GM19025 (cell line): ENCODE measurements around the gene CYFIP1.

Experiments used
- ATAC-seq: cut with Tn5 transposase; IDR thresholded peaks from one replicate; pipeline ENCODE4 v1.9.1; 2021; ENCODE audit warnings: mild to moderate bottlenecking, low read depth, moderate library complexity; ENCODE audit not compliant: unreplicated experiment

Gene CYFIP1

DNA sequence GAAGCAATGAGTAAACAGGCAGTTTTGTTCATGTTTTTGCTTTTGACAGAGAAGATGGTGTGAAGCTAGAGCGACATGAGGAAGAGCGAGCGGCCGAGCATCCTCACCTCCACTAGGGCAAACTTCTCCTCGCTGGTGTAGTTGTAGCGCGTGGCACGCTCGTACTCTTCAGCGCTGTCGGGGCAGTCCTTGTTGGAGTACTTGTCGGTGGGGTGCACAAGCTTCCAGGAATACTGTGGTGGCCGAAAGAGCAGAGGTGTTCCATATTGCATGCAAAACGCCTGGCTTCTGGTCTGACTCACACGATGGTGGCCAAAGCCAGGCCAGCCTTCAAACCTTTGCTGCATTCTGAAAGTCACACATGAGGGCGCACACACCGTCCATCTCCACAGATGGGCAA is 54.3 kb downstream of the CYFIP1 start:
- ATAC-seq: no peak

DNA sequence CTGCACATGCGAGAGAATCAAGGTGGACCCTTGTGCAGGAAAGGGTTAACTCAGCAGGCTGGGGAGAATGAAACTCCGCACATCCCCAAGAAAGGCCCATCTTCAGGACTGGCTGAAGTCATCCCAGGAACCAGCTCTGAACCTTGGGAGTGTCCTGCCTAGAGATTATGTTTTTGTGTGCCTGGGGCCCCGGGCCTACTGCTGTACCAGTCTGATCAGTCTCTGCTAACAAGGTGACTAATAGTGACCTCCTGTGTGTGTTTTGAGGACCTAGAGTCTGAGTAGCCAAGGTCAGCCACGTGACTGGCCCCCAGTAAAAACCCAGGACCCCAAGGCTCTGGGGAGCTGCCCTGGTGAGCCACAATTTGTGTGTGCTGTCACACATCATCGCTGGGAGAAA is 58.2 kb downstream of the CYFIP1 start:
- ATAC-seq: no peak

DNA sequence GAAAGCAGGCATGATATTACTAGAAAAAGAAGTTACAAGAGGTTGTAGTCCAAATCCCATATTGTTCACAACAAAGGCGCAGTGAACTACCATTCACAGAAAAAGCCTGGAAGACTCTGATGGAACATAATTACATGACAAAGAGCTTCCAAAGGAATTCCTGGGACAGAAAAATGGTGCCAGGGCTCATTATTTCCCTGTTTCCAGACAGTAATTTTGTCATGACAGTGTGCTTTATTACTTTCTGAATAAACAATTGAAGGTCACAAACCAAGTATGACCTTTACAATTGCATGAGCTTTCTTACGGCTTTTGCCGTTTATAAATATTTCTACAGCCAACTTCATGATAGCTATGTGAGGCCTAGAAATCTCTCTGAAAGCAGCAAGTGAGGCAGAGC is 61.0 kb downstream of the CYFIP1 start:
- no peak for ATAC-seq

DNA sequence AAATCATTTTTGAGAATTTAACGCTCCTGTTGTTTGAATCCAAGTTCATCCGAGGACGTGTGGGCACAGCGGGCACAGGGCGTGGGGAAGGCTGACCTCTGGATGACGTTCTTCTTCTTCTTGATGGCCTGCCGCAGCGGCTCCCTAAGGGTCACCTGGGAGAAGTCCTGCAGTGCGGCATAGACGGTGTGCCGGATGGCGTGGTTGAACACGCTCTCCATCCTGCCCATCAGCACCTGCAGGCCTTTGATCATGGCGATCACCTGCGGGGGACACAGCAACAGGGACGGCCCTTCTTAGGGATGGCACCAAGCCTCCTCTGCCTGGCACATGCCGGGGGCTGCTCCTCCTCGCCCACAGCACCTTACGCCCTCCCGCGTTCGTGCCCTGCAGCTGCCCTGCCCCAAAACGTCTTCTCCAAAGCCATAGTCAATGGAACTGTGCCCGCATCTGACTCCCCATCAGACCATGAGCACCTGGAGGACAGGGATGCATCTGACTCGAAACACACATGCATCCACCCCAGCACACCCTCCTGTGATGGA is 61.5 kb downstream of the CYFIP1 start:
- no peak for ATAC-seq

DNA sequence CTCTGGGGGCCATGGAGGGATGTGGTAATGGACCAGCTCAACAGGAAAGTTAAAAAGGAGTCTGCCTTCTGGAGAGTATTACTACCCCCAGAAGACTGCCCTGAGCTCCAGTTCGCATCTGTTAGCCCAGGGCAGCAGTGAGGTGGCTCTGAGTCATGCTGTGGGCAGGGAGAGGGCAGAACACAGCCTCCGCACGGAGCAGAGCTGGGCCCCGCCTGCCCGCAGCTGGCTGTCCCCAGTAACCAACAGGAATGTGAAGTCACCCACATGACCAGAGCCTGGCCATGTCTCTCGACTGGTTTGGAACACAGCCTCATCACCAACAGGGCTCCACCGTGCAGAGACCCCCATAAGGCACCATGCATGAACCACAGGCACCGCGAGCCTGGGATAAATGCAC is 62.1 kb downstream of the CYFIP1 start:
- ATAC-seq: no peak

DNA sequence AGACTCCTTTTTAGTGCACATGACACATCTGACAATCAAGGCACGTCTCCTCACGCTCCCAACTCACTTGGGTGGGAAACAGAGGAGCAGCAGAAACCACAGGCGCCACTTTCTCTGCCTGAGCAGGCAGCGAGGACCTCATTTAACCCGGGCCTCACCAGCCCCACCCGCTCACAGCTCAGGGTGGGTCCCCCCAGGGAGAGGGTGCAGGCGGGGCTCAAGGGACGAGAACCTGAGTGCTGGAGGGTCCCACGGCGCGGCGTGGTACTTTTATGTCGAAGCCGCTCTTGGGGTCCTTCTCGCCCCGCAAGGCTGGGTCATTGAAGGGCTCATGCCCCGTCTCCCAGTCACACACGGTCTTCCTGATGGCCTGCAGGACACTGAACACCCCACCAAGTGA is 62.6 kb downstream of the CYFIP1 start:
- no peak for ATAC-seq

DNA sequence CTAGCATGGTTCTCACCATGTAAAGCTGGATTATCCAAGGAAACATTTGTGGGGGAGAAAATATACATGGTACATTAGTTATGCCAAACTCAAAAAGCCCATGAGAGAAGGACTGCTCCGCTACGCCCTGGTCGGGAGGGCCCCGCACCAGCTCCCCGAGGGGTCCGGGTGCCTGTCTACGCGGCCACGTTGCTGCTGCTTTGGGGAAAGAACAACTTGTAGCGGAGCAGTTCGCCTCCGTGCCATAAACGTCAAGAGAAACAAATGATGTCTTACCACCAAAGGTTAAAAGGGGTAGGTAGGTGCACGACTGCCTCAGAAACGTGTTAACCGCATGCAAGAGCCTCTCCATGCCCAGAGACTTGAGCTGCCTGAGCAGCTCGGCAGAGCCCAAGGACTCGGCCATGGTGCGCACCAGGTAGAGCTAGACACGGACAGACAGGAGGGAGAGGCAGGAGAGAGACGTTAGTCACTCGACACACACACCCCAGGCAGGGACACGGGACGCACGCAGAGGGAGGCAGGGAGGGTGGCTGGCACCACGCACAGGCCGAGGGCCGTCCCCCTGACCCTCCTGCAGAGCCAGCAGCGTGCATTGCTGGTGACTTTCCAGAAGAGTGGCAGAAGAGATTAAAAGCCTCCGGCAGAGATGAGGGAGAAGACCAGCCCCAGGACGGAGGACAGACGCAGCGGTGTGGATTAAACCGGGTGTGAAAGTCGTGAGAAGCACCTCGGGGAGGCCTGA is 63.4 kb downstream of the CYFIP1 start:
- no peak for ATAC-seq

DNA sequence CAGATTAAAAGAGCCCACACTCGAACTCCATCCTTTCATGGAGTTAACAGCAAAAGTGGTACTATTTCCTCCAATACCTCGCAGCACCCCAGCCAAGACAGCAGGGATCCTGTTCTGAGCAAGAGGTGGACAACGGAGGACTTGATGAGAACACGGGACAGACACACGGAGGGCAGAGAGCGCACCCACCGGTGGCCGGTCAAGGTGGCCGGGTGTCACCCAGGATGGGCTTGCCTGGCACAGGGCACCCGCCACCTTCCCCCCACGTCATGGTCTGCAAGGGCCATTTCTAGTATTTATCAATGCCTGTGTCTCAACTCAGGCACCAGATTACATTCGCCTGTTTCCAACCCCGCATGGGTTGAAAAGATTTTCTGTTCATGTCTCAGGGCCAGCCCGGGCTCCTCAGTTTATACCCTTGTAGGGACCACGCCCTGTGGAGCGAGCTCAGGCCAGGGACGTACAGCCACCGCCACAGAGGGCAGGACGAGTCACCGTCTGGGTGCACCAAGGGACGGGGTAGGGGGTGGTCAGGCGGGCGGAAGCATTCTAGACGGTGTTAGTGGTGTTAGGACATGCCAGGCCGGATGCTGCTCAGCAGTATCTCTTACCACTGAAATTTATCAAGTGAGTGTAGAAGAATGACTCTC is 64.2 kb downstream of the CYFIP1 start:
- ATAC-seq: no peak

DNA sequence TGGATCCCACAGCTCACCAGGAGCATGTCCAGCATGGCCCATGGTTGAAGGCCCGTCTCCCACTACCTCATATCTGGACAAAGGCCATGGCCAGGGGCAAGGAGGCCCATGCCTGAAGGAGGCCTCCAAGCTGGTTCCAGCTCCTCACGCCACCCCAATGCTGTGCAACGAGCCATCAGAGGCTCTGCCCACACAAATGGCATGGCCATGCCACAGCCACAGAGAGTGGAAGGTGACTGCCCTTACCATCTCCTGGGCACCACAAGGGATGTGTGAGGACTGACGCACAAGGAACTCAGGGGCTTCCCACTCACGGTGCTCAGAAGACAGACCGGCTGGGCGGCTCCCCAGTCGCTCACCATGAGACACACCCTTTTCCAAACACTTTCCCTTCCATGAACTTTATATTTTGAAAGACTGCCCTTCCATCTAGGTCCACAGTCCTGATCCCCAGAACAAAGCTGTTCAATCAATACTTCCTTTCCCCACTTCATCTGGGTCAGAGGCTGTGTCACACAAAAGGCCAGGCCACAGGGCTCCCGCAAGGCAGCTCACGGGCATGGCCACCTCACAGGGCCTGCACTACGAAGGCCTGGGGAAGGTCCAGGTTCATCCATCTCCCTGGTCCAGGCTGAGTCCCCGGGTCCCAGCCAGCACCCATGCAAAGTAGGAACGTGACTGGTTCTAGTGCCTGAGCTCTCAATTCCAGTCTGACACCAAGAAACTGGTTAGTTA is 66.4 kb downstream of the CYFIP1 start:
- ATAC-seq: no peak

DNA sequence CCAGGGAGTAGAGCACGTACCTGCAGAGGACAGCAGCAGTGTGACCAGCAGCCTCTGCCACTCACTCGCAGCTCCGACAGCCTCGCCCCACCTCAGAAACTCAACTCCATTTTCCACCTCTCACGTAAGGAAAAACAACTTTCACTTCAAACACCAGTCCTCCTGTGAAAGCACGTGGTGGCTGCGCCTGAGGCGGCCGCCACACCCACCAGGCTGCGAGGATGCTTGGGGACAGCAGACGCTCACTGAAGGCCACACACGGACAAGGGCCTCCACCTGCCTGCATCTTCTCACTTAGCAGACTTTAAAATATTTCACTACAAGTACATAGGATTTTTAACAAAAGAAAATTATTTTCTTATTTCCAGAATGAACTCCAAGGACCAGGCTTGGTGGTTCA is 67.9 kb downstream of the CYFIP1 start:
- no peak for ATAC-seq

DNA sequence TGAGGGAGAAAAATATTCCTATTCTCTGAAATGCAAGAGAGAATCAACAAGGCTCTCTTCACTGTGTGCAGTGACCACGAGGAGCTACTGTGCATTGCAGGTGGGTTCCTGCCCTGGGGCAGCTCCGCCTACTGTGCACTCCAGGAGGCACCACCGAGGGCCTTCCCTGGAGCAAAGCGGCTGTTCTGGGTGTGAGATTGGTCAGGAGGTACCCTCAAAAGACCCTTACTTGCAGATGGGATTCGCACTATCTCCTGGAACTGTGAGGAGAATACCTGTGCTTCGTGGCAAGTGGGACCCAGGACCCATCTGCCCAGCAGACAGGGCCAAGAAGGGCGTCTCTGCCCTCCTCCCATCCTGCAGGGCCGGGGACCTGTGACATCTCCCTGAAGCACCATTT is 68.9 kb downstream of the CYFIP1 start:
- ATAC-seq: no peak

DNA sequence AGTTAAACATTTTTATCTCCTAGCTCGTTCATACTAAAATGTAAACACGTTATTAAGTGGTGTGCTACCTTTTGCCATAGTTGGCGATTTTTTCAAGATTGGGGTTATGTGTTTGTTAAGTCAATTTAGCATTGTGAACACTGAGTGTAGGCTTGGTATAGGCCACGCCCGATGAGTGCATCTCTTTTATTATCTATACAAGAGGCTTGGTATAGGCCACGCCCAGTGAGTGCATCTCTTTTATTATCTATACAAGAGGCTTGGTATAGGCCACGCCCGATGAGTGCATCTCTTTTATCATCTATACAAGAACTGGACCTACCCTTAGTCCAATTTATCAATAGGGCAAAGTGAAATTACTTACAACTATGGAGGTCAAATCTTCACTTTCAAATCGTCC is 71.3 kb downstream of the CYFIP1 start:
- ATAC-seq: no peak

DNA sequence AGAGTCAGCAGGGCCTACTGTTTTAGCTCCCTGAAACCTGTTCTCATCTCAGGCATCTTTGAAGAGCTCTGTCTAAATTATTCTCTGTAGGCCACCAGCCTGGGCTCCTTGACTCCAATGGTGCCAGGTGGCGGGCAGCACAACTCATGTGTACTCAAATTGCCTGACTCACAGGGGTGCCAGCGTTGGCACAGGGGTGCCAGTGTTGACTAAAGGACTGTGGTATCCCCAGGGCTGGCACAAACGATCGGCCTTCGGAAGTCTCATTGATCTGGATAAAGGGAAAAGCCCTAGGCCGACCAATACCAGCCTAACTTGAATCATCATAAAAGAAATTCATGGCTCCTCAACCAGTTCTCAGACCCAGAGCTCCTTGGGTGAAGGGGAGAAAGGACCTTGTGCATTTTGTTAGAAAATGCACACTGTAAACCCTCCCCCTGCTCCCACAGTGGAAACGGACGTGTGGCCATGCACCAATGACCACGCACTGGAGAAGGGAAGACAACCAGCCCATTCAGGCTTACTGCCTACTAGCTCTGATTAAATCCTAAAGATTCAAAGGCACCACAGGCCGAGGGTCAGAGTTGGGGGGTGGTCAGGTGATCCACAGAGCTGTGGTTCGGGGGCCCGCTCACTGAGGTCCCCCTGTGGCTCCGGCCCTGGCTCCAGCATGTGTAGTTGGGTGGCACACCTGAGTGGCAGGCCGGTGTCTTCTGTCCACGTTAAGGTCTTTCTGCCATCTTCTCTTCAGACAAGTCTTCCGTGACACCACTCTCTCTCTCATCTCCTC is 72.8 kb downstream of the CYFIP1 start:
- ATAC-seq: no peak

DNA sequence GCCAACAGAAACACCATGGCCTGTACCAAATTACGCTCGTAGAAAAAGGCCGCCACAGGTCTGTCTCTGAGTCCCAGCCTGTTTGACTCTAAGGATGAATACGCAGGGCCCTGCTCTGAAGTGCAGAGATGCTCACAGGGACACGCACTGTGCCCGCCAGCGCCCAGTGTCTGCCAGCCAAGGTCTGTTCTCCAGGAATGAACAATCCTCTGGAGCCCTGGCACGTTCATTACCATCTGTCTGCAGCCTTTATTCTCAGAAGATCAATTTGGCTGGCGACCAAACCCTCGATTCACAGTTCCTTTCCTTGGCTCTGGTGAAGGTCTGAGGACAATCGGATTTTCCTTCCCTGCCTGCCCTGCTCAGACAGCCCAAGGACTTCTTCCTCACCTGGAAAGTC is 75.4 kb downstream of the CYFIP1 start:
- no peak for ATAC-seq

DNA sequence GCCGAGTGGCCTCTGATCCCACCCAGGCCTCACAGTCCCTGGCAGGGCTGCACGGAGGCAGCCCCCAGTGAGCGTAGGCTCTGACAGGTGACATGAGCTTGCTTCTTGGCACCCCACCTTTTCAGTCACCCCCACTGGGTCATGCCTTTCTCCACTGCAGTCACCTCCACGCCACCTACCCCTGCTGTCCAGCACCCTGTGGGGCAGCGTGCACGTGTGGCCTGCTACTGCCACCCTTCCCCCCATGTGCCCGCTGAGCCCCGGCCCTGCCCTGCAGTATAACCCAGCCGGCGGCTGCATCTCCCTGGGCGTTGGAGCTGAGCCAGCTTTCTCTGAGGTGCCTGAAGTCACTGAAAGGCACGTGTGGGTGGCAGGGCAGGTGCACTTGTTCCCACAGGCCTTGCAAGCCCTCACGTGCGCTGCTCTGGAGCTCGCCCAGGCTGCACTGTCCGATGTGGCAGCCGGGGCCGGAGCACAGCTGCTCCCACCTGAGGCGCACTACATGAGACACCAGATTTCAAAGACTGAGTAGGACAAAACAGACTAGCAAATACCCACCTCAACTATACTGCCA is 76.1 kb downstream of the CYFIP1 start:
- ATAC-seq: no peak

DNA sequence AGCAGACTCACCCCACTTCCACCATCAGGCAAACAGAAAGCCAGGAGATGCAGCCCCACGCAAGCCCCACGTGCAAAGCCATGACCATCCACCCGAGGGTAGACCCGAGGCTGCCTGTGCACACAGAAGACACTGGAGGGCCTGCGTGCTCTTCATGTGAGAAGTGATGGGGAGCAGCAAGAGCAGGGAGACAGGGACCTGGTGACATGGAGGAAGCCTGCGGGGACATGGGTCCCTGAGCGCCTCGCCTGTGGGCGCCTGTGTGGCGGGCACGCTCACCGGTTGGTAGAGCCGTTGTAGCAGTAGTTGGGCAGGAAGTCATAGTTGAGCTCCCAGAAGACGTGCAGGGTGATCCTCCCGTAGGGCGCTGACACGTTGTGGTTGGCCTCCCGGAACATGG is 76.7 kb downstream of the CYFIP1 start:
- ATAC-seq: no peak

DNA sequence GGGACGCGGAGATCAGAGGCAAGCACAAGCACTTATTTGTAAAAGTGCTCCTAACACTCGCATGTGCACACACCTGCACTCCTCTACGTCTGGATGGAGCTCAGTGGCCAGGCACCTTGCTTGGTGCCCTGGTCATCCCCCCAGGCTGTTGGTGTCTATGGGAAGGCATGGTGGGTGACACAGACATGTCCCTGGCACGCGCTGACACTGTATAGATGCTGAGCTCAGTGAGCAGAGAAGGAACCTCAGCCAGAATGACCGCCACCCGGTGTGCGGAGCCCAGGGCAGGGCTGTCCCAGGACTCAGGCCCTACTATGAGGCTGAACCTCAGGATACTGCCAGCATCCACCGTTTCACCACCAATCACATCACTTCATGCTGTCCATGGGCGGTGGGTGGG is 77.2 kb downstream of the CYFIP1 start:
- ATAC-seq: no peak

DNA sequence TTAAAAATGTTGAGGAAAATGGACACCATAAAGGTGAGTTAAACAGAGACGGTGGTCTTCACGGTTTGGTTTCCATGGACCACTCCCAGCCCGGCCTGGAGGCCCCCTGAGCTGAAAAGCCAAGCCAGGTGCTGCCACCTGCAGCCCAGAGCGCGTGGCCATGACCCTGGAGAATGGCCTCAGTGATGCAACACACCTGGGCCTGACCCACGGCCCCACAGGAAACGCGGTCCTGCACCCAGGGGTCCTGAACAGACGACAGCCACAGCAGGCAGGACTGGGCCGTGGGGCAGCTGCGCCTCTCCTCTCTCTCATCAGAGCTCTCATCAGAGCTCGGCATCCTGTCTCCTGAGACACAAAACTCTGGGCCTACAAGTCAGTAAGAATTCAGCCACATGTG is 77.6 kb downstream of the CYFIP1 start:
- ATAC-seq: no peak

DNA sequence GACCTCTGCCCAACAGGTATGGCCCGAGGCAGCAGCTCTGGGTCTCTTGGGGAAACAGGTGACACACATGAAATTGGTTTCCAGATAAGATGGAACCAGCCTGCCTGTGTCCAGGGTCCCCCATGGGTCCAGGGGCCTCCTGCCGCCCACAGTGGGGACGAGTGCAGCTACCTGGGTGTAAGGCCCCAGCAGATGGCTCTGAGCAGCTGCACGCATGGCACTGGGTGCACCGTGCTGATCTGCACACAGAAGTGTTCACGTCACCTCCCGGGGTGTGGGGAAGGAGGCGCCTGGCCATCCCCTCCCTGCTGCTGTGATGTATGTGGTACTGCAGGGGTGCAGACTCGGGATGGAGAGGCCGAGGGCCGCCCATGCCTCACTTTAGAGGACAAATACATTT is 78.1 kb downstream of the CYFIP1 start:
- ATAC-seq: no peak

DNA sequence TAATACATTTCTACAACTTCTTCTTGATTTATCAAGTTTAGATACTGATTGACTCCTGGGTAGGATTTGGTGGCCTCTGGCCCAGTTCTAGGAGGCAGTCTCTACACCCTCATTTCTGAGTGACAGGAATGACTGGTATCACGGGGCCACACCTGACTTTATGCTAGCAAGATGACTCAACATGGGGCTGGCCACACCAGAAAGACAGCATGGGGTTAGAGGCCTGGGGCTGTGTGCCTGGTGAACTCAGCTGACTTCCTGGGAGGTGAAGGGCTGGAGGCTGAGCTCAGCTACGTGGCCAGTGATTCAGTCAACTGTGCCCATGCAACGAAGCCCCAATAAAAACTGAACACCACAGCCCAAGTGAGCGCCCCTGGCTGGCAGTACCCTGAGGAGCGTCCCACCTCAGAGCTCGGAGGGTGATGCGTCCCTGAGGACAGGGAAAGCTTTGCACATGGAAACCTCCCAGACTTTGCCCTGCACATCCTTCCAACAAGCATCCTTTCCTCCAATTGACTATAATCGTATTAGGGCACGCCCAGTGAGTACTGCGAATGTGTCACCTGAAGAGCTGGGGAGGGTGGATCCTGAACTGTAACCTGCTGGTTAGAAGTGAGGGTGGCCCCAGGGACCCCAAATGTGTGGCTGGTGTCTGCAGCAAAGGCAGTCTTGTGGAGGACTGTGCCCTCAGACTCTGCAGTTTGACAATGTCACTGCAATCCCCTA is 84.5 kb downstream of the CYFIP1 start:
- ATAC-seq: peak; percentile 82
